Globus pallidus (tissue), 1 donor: Measurements from ENCODE around the gene CYTL1.
"Not testable (repeated sequence)": the region's sequence is repeated elsewhere in the genome, so short reads cannot be mapped to it uniquely, and the experiment has no call there.

Experiments
- DNase-seq: peaks from one replicate; pipeline ENCODE4 v3.0.0-alpha.2; 2015; ENCODE audit warnings: low spot score

The CYTL1 gene

GRCh38 chr4:5001641-5002040 lies 17.6 kb downstream of the CYTL1 start:
- not testable (repeated sequence) for DNase-seq

- not testable (repeated sequence) for DNase-seq
Measured at GRCh38 chr4:4996935-4997334, 22.3 kb downstream of the CYTL1 start.

- DNase-seq: no peak
Measured at GRCh38 chr4:4995908-4996265, 23.4 kb downstream of the CYTL1 start.

- DNase-seq: peak; percentile 50
Measured at GRCh38 chr4:4995103-4995907, 24.0 kb downstream of the CYTL1 start.

GRCh38 chr4:4994312-4995097 lies 24.8 kb downstream of the CYTL1 start:
- no peak for DNase-seq

GRCh38 chr4:4992833-4993232 lies 26.4 kb downstream of the CYTL1 start:
- no peak for DNase-seq

GRCh38 chr4:4991541-4992099 lies 27.6 kb downstream of the CYTL1 start:
- DNase-seq: no peak

GRCh38 chr4:4990857-4991540 lies 28.3 kb downstream of the CYTL1 start:
- peak; percentile 31 for DNase-seq

- DNase-seq: no peak
Measured at GRCh38 chr4:4990329-4990728, 28.9 kb downstream of the CYTL1 start.

GRCh38 chr4:4989083-4989622 lies 30.1 kb downstream of the CYTL1 start:
- DNase-seq: no peak

GRCh38 chr4:4987656-4988055 lies 31.6 kb downstream of the CYTL1 start:
- no peak for DNase-seq

GRCh38 chr4:4986841-4987240 lies 32.4 kb downstream of the CYTL1 start:
- DNase-seq: no peak

- no peak for DNase-seq
Measured at GRCh38 chr4:4985844-4986243, 33.4 kb downstream of the CYTL1 start.

GRCh38 chr4:4985036-4985435 lies 34.2 kb downstream of the CYTL1 start:
- DNase-seq: no peak

- DNase-seq: no peak
Measured at GRCh38 chr4:4984186-4984585, 35.1 kb downstream of the CYTL1 start.

- no peak for DNase-seq
Measured at GRCh38 chr4:4981827-4982226, 37.4 kb downstream of the CYTL1 start.

GRCh38 chr4:4981427-4981826 lies 37.8 kb downstream of the CYTL1 start:
- no peak for DNase-seq

- no peak for DNase-seq
Measured at GRCh38 chr4:4980621-4981230, 38.5 kb downstream of the CYTL1 start.

- DNase-seq: no peak
Measured at GRCh38 chr4:4979971-4980370, 39.3 kb downstream of the CYTL1 start.

- DNase-seq: no peak
Measured at GRCh38 chr4:4974727-4975126, 44.5 kb downstream of the CYTL1 start.

- DNase-seq: no peak
Measured at GRCh38 chr4:4971796-4972195, 47.5 kb downstream of the CYTL1 start.

GRCh38 chr4:4969298-4969697 lies 50.0 kb downstream of the CYTL1 start:
- DNase-seq: no peak
